Stomach (tissue), 9 donors: ENCODE measurements around the gene SLC26A4. TPM values are rescaled to one million over a fixed set of nuclear protein-coding genes. Genes with fewer than 3 reads are reported as not detected.

Experiments used
- DNase-seq, 2 donors: peaks; one replicate each; pipeline versions ENCODE4 v3.0.0 to v3.0.0-alpha.2; 2013 to 2019
- H3K27ac ChIP-seq, 5 donors: fragments of 200-600 bp in 4 of 5; sonication (generic) in 4 of 5; one replicate each; pipeline ENCODE4 v1.5.1; 2013 to 2019; ENCODE audit warnings: mild to moderate bottlenecking in 1 of 5, moderate library complexity in 1 of 5
- H3K27me3 ChIP-seq, 3 donors: fragments of 200-600 bp; sonication (generic); one replicate each; pipeline ENCODE4 v1.5.1; 2017 to 2019; ENCODE audit warnings: mixed run types in 1 of 3
- H3K36me3 ChIP-seq, 4 donors: fragments of 200-600 bp; sonication (generic); 1 replicate in 3 of 4; 2 replicates in 1 of 4; pipeline ENCODE4 v1.5.1; 2016 to 2019
- H3K4me1 ChIP-seq, 4 donors: fragments of 200-600 bp; sonication (generic); one replicate each; pipeline ENCODE4 v1.5.1; 2016 to 2019
- H3K4me3 ChIP-seq, 4 donors: fragments of 200-600 bp; sonication (generic) in 3 of 4; one replicate each; pipeline ENCODE4 v1.5.1; 2016 to 2019; ENCODE audit warnings: mild to moderate bottlenecking in 1 of 4
- H3K9me3 ChIP-seq, 4 donors: fragments of 200-600 bp; sonication (generic); one replicate each; pipeline ENCODE4 v1.5.1; 2016 to 2019
- CTCF ChIP-seq, 7 experiments: fragments of 450-650 bp in 4 of 7; fragments of 200-600 bp in 3 of 7; sonication (generic) in 3 of 7; IDR thresholded peaks; one replicate each; pipeline ENCODE4 v1.5.1; 2016 to 2019; ENCODE audit warnings: antibody characterized with exemption in 7 of 7, control low read depth in 2 of 7, mild to moderate bottlenecking in 1 of 7
- EP300 ChIP-seq: sonication (generic); formaldehyde crosslinking; IDR thresholded peaks from one replicate; pipeline ENCODE4 v1.6.1; 2017; ENCODE audit warnings: antibody characterized with exemption
- POLR2A ChIP-seq, 4 donors: fragments of 450-650 bp; IDR thresholded peaks; one replicate each; pipeline ENCODE4 v1.6.1; 2016; ENCODE audit warnings: antibody characterized with exemption in 4 of 4, control low read depth in 2 of 4, mild to moderate bottlenecking in 1 of 4, moderate library complexity in 1 of 4
- POLR2AphosphoS5 ChIP-seq, 3 donors: sonication (generic); formaldehyde crosslinking; IDR thresholded peaks; one replicate each; pipeline ENCODE4 v1.6.1; 2016; ENCODE audit warnings: antibody characterized with exemption in 3 of 3
- WGBS, 5 donors: extraction: QIAGEN DNeasy Blood & Tissue Kit in 3 of 5; methylation state at CpG; one replicate each; pipeline versions ENCODE4 v1.1.5 to v1.1.7; 2013 to 2018; 5-methylcytosine and 5-hydroxymethylcytosine counted together
- intact Hi-C: fragments of 100-400 bp; cut with DNase I; formaldehyde crosslinking; loops from one replicate; pipeline ENCODE4 v1.15.1; 2023; ENCODE audit warnings: low total_unique reads
- polyA plus RNA-seq, 3 donors: library from polyadenylated mRNA; stranded (reverse); fragments of 200-250 nt; gene quantifications; one replicate each; pipeline ENCODE4 v1.2.3, GENCODE V29; 2013
- total RNA-seq, 5 donors: library from RNA; depleted of rRNA; stranded (reverse); fragments of >200 nt; gene quantifications; one replicate each; pipeline versions ENCODE4 v1.1.0 to v1.2.3, GENCODE V29; 2014 to 2016
- donor health status: healthy with polysubstance abuse.
- donor health status: Bipolar disorder and iron deficiency.
- donor health status: healthy.

SLC26A4 gene
- total and polyA plus RNA-seq, 8 donors: 0.06 to 4.2 (median 2.1) TPM; not detected in 3

GRCh38 chr7:107708956-107709355, 48.3 kb downstream of the SLC26A4 start:
- TF ChIP-seq POLR2A (IDR thresholded peaks at IDR 0.05) (no peak), EP300 (no peak), CTCF (IDR thresholded peaks at IDR 0.05) (no peak), POLR2AphosphoS5 (IDR thresholded peaks at IDR 0.05) (no peak)
- intact Hi-C loops: no loop called here
- Histone ChIP-seq H3K27ac (no peak overlapping the region), H3K4me3 (no peak overlapping the region), H3K9me3 (no peaks in the 10 kb centered on the region), H3K36me3 (no peaks in the 10 kb centered on the region), H3K27me3 (no peaks in the 10 kb centered on the region), H3K4me1 (no peaks in the 10 kb centered on the region)
- DNase-seq: no peak
- 93 to 97% (median 97%) methylated on average over 2 of the region's 2 CpGs for WGBS, 5 donors

- no peak for DNase-seq
- Histone ChIP-seq H3K9me3 (no peaks in the 10 kb centered on the region), H3K36me3 (no peaks in the 10 kb centered on the region), H3K4me3 (no peak overlapping the region), H3K4me1 (no peaks in the 10 kb centered on the region), H3K27me3 (no peaks in the 10 kb centered on the region), H3K27ac (no peak overlapping the region)
- TF ChIP-seq POLR2A (IDR thresholded peaks at IDR 0.05) (no peak), POLR2AphosphoS5 (IDR thresholded peaks at IDR 0.05) (no peak), CTCF (IDR thresholded peaks at IDR 0.05) (no peak), EP300 (no peak)
- WGBS, 5 donors: 67 to 85% (median 71%) methylated on average over 1 of the region's 1 CpG
- intact Hi-C loops: no loop called here
Observed at GRCh38 chr7:107711301-107711700, 50.7 kb downstream of the SLC26A4 start.

GRCh38 chr7:107712025-107712424, 51.4 kb downstream of the SLC26A4 start:
- no peaks in the 10 kb centered on the region for H3K9me3 ChIP-seq
- no peaks in the 10 kb centered on the region for H3K4me1 ChIP-seq
- H3K27me3 ChIP-seq: no peaks in the 10 kb centered on the region
- H3K4me3 ChIP-seq: no peak overlapping the region
- H3K36me3 ChIP-seq: no peaks in the 10 kb centered on the region
- intact Hi-C loops: no loop called here
- DNase-seq: no peak
- TF ChIP-seq POLR2AphosphoS5 (IDR thresholded peaks at IDR 0.05): no peak
- no peak for TF ChIP-seq POLR2A (IDR thresholded peaks at IDR 0.05)
- TF ChIP-seq CTCF (IDR thresholded peaks at IDR 0.05): no peak
- TF ChIP-seq EP300: no peak
- no peak overlapping the region for H3K27ac ChIP-seq
- 71 to 98% (median 84%) methylated on average over 1 of the region's 1 CpG for WGBS, 5 donors

- no peak overlapping the region for H3K27ac ChIP-seq
- H3K4me1 ChIP-seq: no peaks in the 10 kb centered on the region
- no peaks in the 10 kb centered on the region for H3K9me3 ChIP-seq
- H3K27me3 ChIP-seq: no peaks in the 10 kb centered on the region
- H3K36me3 ChIP-seq: no peaks in the 10 kb centered on the region
- no peak for TF ChIP-seq POLR2AphosphoS5 (IDR thresholded peaks at IDR 0.05)
- no peak for TF ChIP-seq EP300
- no peak overlapping the region for H3K4me3 ChIP-seq
- intact Hi-C loops: no loop called here
- no peak for DNase-seq
- WGBS, 5 donors: 79 to 95% (median 91%) methylated on average over 1 of the region's 1 CpG
Observed at GRCh38 chr7:107712896-107713295, 52.3 kb downstream of the SLC26A4 start.

- TF ChIP-seq POLR2A (IDR thresholded peaks at IDR 0.05): no peak
- TF ChIP-seq EP300: no peak
- TF ChIP-seq POLR2AphosphoS5 (IDR thresholded peaks at IDR 0.05): no peak
- no peak for TF ChIP-seq CTCF (IDR thresholded peaks at IDR 0.05)
- no peaks in the 10 kb centered on the region for H3K27me3 ChIP-seq
Observed at GRCh38 chr7:107715531-107715930, 54.9 kb downstream of the SLC26A4 start.

More at GRCh38 chr7:107715531-107715930, 54.9 kb downstream of the SLC26A4 start:
- Histone ChIP-seq H3K36me3 (no peaks in the 10 kb centered on the region), H3K27ac (no peak overlapping the region), H3K4me3 (no peak overlapping the region), H3K9me3 (no peaks in the 10 kb centered on the region), H3K4me1 (no peaks in the 10 kb centered on the region)
- WGBS, 5 donors: 65 to 76% (median 68%) methylated on average over 6 of the region's 6 CpGs
- DNase-seq: no peak
- intact Hi-C loops: no loop called here
